Vagina (tissue), 2 donors: ENCODE results near the gene APOB.

Source experiments
- CTCF ChIP-seq, 3 experiments: fragments of 450-650 bp in 2 of 3; fragments of 200-600 bp in 1 of 3; sonication (generic) in 1 of 3; IDR thresholded peaks; one replicate each; pipeline ENCODE4 v1.5.1; 2017 to 2019; ENCODE audit warnings: antibody characterized with exemption in 3 of 3, mild to moderate bottlenecking in 2 of 3, moderate library complexity in 2 of 3
- POLR2A ChIP-seq, 2 donors: fragments of 450-650 bp; IDR thresholded peaks; one replicate each; pipeline ENCODE4 v1.6.1; 2017; ENCODE audit warnings: antibody characterized with exemption in 2 of 2, mild to moderate bottlenecking in 2 of 2, moderate library complexity in 2 of 2
- POLR2AphosphoS5 ChIP-seq, 2 donors: sonication (generic); formaldehyde crosslinking; IDR thresholded peaks; one replicate each; pipeline ENCODE4 v1.9.0; 2017; ENCODE audit warnings: antibody characterized with exemption in 2 of 2, mild to moderate bottlenecking in 2 of 2, low read depth in 1 of 2; ENCODE audit not compliant: insufficient read depth in 1 of 2

- TF ChIP-seq CTCF (IDR thresholded peaks at IDR 0.05) (no peak), POLR2AphosphoS5 (IDR thresholded peaks at IDR 0.05; ENCODE audit: insufficient read depth in 1 of 2, low read depth in 1 of 2) (no peak), POLR2A (IDR thresholded peaks at IDR 0.05) (no peak)
Measured at GRCh38 chr2:21041462-21041861, 2.4 kb downstream of the APOB start.
